SK-N-SH treated with all-trans-retinoic acid at 6 μM for 48 hours (cell line): ENCODE measurements around the gene LRMDA.

Experiments used
- ATAC-seq: fragments of 200-7000 bp; cut with Tn5 transposase; 3 replicates; pipeline ENCODE4 v1.9.1; 2020; ENCODE audit warnings: mild to moderate bottlenecking, moderate library complexity
- ARNTL ChIP-seq: fragments of 450-650 bp; formaldehyde crosslinking; IDR thresholded peaks from 2 replicates; pipeline ENCODE4 v1.5.0; 2020; ENCODE audit warnings: low read depth, mild to moderate bottlenecking, moderate library complexity, borderline replicate concordance
- BACH2 ChIP-seq: fragments of 250-450 bp; sonication (Bioruptor Pico); IDR thresholded peaks from 2 replicates; pipeline ENCODE4 v1.9.0; 2021; ENCODE audit warnings: mild to moderate bottlenecking, borderline replicate concordance
- CSDC2 ChIP-seq: fragments of 250-450 bp; sonication (Bioruptor Pico); IDR thresholded peaks from 2 replicates; pipeline ENCODE4 v1.5.0; 2020; ENCODE audit warnings: mild to moderate bottlenecking, moderate library complexity
- ESRRG ChIP-seq: fragments of 250-450 bp; sonication (Bioruptor Pico); IDR thresholded peaks from 2 replicates; pipeline ENCODE4 v1.6.1; 2021; ENCODE audit warnings: mild to moderate bottlenecking
- ISL1 ChIP-seq: fragments of 250-450 bp; sonication (Bioruptor Pico); IDR thresholded peaks from 2 replicates; pipeline ENCODE4 v2.1.2; 2022; ENCODE audit warnings: mild to moderate bottlenecking, moderate library complexity
- OSR1 ChIP-seq: fragments of 250-450 bp; sonication (Bioruptor Pico); IDR thresholded peaks from 2 replicates; pipeline ENCODE4 v1.8.0; 2022; ENCODE audit warnings: moderate library complexity, mild to moderate bottlenecking, inconsistent platforms
- RARB ChIP-seq: fragments of 250-450 bp; sonication (Bioruptor Pico); IDR thresholded peaks from 2 replicates; pipeline ENCODE4 v1.8.0; 2021; ENCODE audit warnings: mild to moderate bottlenecking, moderate library complexity
- SNAI2 ChIP-seq: fragments of 250-450 bp; sonication (Bioruptor Pico); IDR thresholded peaks from 2 replicates; pipeline ENCODE4 v1.5.0; 2020; ENCODE audit warnings: mild to moderate bottlenecking, moderate library complexity
- TCF4 ChIP-seq: fragments of 250-450 bp; sonication (Bioruptor Pico); IDR thresholded peaks from 2 replicates; pipeline ENCODE4 v1.8.0; 2021; ENCODE audit warnings: mild to moderate bottlenecking, moderate library complexity, borderline replicate concordance
- TOX ChIP-seq: fragments of 250-450 bp; sonication (Bioruptor Pico); IDR thresholded peaks from 2 replicates; pipeline ENCODE4 v1.8.0; 2021; ENCODE audit warnings: mild to moderate bottlenecking, moderate library complexity, borderline replicate concordance
- ZC3H10 ChIP-seq: fragments of 250-450 bp; sonication (Bioruptor Pico); IDR thresholded peaks from 2 replicates; pipeline ENCODE4 v1.5.1; 2021; ENCODE audit warnings: mild to moderate bottlenecking, moderate library complexity
- ZFP3 ChIP-seq: fragments of 250-450 bp; sonication (Bioruptor Pico); IDR thresholded peaks from 2 replicates; pipeline ENCODE4 v1.5.0; 2020; ENCODE audit warnings: mild to moderate bottlenecking, moderate library complexity
- ZFP30 ChIP-seq: fragments of 450-650 bp; formaldehyde crosslinking; IDR thresholded peaks from 2 replicates; pipeline ENCODE4 v1.5.0; 2022; ENCODE audit warnings: mild to moderate bottlenecking, moderate library complexity
- ZNF565 ChIP-seq: fragments of 450-650 bp; formaldehyde crosslinking; conservative IDR thresholded peaks from 2 replicates; pipeline ENCODE4 v1.5.0; 2020; ENCODE audit warnings: low read depth, mild to moderate bottlenecking, moderate library complexity
- ZNF70 ChIP-seq: fragments of 450-650 bp; formaldehyde crosslinking; IDR thresholded peaks from 2 replicates; pipeline ENCODE4 v1.5.0; 2020; ENCODE audit warnings: mild to moderate bottlenecking, moderate library complexity
- ZNF8 ChIP-seq: fragments of 450-650 bp; formaldehyde crosslinking; IDR thresholded peaks from 2 replicates; pipeline ENCODE4 v1.5.0; 2020; ENCODE audit warnings: mild to moderate bottlenecking, moderate library complexity
- TF ChIP-seq, protein P1 (sequence below): fragments of 250-450 bp; sonication (Bioruptor Pico); IDR thresholded peaks from 2 replicates; pipeline ENCODE4 v1.8.0; 2020; ENCODE audit warnings: mild to moderate bottlenecking, moderate library complexity, borderline replicate concordance
- TF ChIP-seq, protein P2 (sequence below): fragments of 250-450 bp; sonication (Bioruptor Pico); IDR thresholded peaks from 2 replicates; pipeline ENCODE4 v1.5.1; 2020; ENCODE audit warnings: low read depth, mild to moderate bottlenecking, moderate library complexity
- TF ChIP-seq, protein P3 (sequence below): fragments of 250-450 bp; sonication (Bioruptor Pico); IDR thresholded peaks from 2 replicates; pipeline ENCODE4 v1.5.1; 2021; ENCODE audit warnings: mild to moderate bottlenecking, moderate library complexity
- TF ChIP-seq, protein P4 (sequence below): fragments of 250-450 bp; sonication (Bioruptor Pico); IDR thresholded peaks from 2 replicates; pipeline ENCODE4 v1.8.0; 2021; ENCODE audit warnings: low read depth, mild to moderate bottlenecking, moderate library complexity, borderline replicate concordance

LRMDA gene

DNA sequence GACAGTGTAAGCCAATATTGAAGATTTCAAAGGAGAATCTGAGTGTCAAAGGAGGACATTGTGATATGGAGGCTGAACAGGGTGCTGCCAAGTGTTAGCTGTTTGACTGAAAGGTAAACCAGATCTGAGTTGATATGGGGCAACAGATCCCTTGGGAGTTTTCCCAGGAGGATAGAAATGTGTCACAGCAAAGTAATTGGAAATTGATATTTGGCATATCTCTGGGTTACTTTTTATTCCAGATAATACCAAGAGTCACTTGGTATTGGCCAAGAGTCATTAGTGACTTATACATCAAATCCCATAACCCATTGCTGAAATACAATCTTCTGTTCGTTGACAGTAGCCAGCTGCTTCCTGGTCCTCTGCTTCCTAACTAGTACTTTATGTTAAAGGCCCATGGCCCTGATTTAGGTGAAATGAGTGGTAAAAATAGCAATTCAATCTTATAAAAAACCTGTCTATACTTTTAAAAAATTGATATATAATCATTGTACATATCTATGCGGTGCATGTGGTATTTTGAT is 922.9 kb downstream of the LRMDA start:
- peak; percentile 2; the same call in 2 of the 3 replicates for ATAC-seq
- TF ChIP-seq ISL1 (CRISPR knock-in tag) (peak; percentile 8; the same call in 1 of the 2 replicates), TOX (CRISPR knock-in tag) (peak; percentile 85; the same call in 1 of the 2 replicates), TCF4 (CRISPR knock-in tag) (no peak)

DNA sequence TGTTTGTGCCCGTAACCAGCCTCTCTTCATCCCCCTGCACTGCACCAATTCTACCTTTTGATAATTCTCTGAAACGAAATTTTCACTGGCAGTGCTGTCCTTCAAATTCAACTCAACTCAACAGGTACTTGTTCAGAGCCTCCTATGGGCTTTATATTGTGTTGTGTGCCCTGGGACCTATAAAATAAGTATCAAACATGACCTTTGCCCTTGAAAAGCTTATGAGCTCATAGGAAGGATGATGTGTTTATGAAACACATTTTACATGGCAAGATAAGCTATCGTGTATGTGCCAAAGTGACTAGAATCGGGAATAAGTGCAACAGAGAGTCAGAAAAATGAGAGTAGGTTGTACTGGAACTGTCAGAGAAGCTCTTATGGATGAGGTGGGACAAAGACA is 923.5 kb downstream of the LRMDA start:
- no peak for ATAC-seq
- TF ChIP-seq SNAI2 (CRISPR knock-in tag) (no peak), ZNF565 (CRISPR knock-in tag) (no peak), BACH2 (CRISPR knock-in tag) (no peak), CSDC2 (CRISPR knock-in tag) (no peak), ARNTL (CRISPR knock-in tag) (no peak), TCF4 (CRISPR knock-in tag) (no peak), ISL1 (CRISPR knock-in tag) (no peak), ZFP3 (CRISPR knock-in tag) (no peak), ZNF8 (CRISPR knock-in tag) (no peak), ZC3H10 (CRISPR knock-in tag) (no peak), ZFP30 (no peak), RARB (CRISPR knock-in tag) (no peak)
- TF ChIP-seq, protein P1, sequence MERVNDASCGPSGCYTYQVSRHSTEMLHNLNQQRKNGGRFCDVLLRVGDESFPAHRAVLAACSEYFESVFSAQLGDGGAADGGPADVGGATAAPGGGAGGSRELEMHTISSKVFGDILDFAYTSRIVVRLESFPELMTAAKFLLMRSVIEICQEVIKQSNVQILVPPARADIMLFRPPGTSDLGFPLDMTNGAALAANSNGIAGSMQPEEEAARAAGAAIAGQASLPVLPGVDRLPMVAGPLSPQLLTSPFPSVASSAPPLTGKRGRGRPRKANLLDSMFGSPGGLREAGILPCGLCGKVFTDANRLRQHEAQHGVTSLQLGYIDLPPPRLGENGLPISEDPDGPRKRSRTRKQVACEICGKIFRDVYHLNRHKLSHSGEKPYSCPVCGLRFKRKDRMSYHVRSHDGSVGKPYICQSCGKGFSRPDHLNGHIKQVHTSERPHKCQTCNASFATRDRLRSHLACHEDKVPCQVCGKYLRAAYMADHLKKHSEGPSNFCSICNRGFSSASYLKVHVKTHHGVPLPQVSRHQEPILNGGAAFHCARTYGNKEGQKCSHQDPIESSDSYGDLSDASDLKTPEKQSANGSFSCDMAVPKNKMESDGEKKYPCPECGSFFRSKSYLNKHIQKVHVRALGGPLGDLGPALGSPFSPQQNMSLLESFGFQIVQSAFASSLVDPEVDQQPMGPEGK (CRISPR knock-in tag), result no peak
- TF ChIP-seq, protein P2, sequence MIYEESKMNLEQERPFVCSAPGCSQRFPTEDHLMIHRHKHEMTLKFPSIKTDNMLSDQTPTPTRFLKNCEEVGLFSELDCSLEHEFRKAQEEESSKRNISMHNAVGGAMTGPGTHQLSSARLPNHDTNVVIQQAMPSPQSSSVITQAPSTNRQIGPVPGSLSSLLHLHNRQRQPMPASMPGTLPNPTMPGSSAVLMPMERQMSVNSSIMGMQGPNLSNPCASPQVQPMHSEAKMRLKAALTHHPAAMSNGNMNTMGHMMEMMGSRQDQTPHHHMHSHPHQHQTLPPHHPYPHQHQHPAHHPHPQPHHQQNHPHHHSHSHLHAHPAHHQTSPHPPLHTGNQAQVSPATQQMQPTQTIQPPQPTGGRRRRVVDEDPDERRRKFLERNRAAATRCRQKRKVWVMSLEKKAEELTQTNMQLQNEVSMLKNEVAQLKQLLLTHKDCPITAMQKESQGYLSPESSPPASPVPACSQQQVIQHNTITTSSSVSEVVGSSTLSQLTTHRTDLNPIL (CRISPR knock-in tag), result no peak
- TF ChIP-seq, protein P3, sequence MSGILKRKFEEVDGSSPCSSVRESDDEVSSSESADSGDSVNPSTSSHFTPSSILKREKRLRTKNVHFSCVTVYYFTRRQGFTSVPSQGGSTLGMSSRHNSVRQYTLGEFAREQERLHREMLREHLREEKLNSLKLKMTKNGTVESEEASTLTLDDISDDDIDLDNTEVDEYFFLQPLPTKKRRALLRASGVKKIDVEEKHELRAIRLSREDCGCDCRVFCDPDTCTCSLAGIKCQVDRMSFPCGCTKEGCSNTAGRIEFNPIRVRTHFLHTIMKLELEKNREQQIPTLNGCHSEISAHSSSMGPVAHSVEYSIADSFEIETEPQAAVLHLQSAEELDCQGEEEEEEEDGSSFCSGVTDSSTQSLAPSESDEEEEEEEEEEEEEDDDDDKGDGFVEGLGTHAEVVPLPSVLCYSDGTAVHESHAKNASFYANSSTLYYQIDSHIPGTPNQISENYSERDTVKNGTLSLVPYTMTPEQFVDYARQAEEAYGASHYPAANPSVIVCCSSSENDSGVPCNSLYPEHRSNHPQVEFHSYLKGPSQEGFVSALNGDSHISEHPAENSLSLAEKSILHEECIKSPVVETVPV, result no peak
- TF ChIP-seq, protein P4, sequence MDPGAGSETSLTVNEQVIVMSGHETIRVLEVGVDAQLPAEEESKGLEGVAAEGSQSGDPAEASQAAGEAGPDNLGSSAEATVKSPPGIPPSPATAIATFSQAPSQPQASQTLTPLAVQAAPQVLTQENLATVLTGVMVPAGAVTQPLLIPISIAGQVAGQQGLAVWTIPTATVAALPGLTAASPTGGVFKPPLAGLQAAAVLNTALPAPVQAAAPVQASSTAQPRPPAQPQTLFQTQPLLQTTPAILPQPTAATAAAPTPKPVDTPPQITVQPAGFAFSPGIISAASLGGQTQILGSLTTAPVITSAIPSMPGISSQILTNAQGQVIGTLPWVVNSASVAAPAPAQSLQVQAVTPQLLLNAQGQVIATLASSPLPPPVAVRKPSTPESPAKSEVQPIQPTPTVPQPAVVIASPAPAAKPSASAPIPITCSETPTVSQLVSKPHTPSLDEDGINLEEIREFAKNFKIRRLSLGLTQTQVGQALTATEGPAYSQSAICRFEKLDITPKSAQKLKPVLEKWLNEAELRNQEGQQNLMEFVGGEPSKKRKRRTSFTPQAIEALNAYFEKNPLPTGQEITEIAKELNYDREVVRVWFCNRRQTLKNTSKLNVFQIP, result no peak

DNA sequence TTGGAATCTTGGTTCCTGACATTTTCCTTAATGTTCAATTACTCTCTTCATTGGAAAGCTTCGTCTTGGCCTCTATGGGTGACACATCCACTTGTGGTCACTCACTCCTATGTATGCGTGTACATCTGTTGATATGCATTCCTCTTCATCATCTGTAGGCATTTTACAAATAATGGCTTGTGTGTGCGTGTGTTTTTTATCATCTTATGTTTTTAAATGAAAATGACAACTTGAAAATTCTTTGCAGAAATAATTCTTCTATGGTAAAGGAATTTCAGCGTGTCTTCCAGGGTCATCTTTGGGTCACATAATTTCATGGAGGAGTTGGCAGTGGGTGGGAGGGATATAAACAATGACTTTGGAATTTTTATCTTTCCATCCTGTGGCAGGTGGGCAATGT is 925.1 kb downstream of the LRMDA start:
- TF ChIP-seq, protein P2 (CRISPR knock-in tag), result no peak
- no peak for TF ChIP-seq SNAI2 (CRISPR knock-in tag)
- TF ChIP-seq ZFP30, result no peak
- TF ChIP-seq, protein P4, result no peak
- TF ChIP-seq ZFP3 (CRISPR knock-in tag), result no peak
- no peak for TF ChIP-seq OSR1 (CRISPR knock-in tag)
- TF ChIP-seq ARNTL (CRISPR knock-in tag), result no peak
- peak; percentile 80 for TF ChIP-seq TOX (CRISPR knock-in tag)
- no peak for TF ChIP-seq ZNF8 (CRISPR knock-in tag)
- TF ChIP-seq ISL1 (CRISPR knock-in tag), result peak; percentile 82
- no peak for TF ChIP-seq ZNF70 (CRISPR knock-in tag)
- TF ChIP-seq ESRRG (CRISPR knock-in tag), result no peak
- TF ChIP-seq, protein P3, result no peak
- ATAC-seq, result peak; percentile 27
